Lung (tissue), 12 donors: Measurements from ENCODE around the gene LYPD1. TPM values are rescaled to one million over a fixed set of nuclear protein-coding genes. Genes with fewer than 3 reads are reported as not detected.
"Not testable (repeated sequence)": the region's sequence is repeated elsewhere in the genome, so short reads cannot be mapped to it uniquely, and the experiment has no call there.

Experiments
- ATAC-seq: fragments of 200-7000 bp; cut with Tn5 transposase; one replicate; pipeline ENCODE4 v1.9.1; 2020; ENCODE audit warnings: moderate number of reproducible peaks; ENCODE audit not compliant: insufficient read depth, low FRiP score
- DNase-seq, 3 donors: peaks; one replicate each; pipeline ENCODE4 v3.0.0-alpha.2; 2013 to 2017
- H3K27ac ChIP-seq, 2 donors: one replicate each; pipeline ENCODE4 v1.5.1; 2013; ENCODE audit warnings: mild to moderate bottlenecking in 2 of 2, moderate library complexity in 2 of 2, control low read depth in 1 of 2, inconsistent platforms in 1 of 2, low read depth in 1 of 2, low read length in 1 of 2
- H3K27me3 ChIP-seq, 3 donors: one replicate each; pipeline ENCODE4 v1.5.1; 2013; ENCODE audit warnings: low read length in 2 of 3; ENCODE audit not compliant: control insufficient read depth in 3 of 3, insufficient read depth in 3 of 3
- H3K36me3 ChIP-seq, 4 donors: one replicate each; pipeline ENCODE4 v1.5.1; 2013; ENCODE audit warnings: low read length in 4 of 4, mild to moderate bottlenecking in 1 of 4, moderate library complexity in 1 of 4; ENCODE audit not compliant: control insufficient read depth in 4 of 4, insufficient read depth in 4 of 4
- H3K4me1 ChIP-seq, 5 donors: one replicate each; pipeline ENCODE4 v1.5.1; 2013; ENCODE audit warnings: low read length in 5 of 5, mild to moderate bottlenecking in 2 of 5, moderate library complexity in 1 of 5; ENCODE audit not compliant: control insufficient read depth in 5 of 5, insufficient read depth in 5 of 5
- H3K4me3 ChIP-seq: one replicate; pipeline ENCODE4 v1.5.1; 2013; ENCODE audit warnings: mild to moderate bottlenecking, control low read depth, moderate library complexity
- H3K9ac ChIP-seq, 2 donors: one replicate each; pipeline ENCODE4 v1.5.1; 2013; ENCODE audit warnings: low read length in 2 of 2, control low read depth in 1 of 2; ENCODE audit not compliant: insufficient read depth in 1 of 2
- H3K9me3 ChIP-seq, 4 donors: one replicate each; pipeline ENCODE4 v1.5.1; 2013; ENCODE audit warnings: low read length in 3 of 4, mild to moderate bottlenecking in 1 of 4, moderate library complexity in 1 of 4; ENCODE audit not compliant: control insufficient read depth in 4 of 4, insufficient read depth in 3 of 4
- CTCF ChIP-seq: IDR thresholded peaks from 2 replicates; pipeline ENCODE4 v1.5.1; 2012; ENCODE audit warnings: mild to moderate bottlenecking; ENCODE audit errors: control extremely low read depth, extremely low read depth
- WGBS, 2 donors: extraction: QIAGEN DNeasy Blood & Tissue Kit; methylation state at CpG; one replicate each; pipeline ENCODE4 v1.1.7; 2013; 5-methylcytosine and 5-hydroxymethylcytosine counted together
- polyA plus RNA-seq, 2 donors: library from polyadenylated mRNA; stranded (reverse); fragments of 200-250 nt; gene quantifications; one replicate each; pipeline ENCODE4 v1.2.1, GENCODE V29; 2013
- total RNA-seq, 2 donors: library from RNA; depleted of rRNA in 1 of 2; stranded (reverse); fragments of >200 nt in 1 of 2; gene quantifications; one replicate each; pipeline ENCODE4 v1.2.1, GENCODE V29; 2014 to 2021
- donor health status: control.
- donor health status: control.
- donor health status: Bipolar disorder and iron deficiency.
- donor health status: healthy.
- donor health status: DM: yes; HTN: yes; CAD: no.

Gene LYPD1
- total and polyA plus RNA-seq, 4 donors: 0.28 to 6.6 (median 3.4) TPM

- 76% methylated on average over 7 of the region's 7 CpGs for WGBS, 2 donors
- TF ChIP-seq CTCF: no peak
Observed at GRCh38 chr2:132715386-132716351, 45.7 kb upstream of the LYPD1 start.

DNA sequence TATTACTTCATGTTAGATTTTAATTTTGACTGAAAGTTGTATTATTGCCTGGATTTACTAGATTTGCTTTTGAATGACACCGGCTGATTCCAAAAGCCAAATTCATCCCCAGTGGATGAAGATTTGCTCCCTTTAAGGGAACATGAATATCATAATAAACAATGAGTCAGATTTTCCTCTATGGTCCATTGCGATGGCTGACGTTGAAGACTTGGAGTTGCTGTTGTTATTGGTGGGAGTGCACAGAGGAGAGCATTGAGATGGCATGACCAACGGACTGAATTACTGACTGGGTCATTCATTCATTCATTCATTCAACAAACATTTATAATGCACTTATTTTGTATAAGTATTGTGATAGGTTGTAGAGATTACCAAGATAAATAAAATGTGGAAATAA lies 33.4 kb upstream of the LYPD1 start:
- no peak for TF ChIP-seq CTCF
- Histone ChIP-seq H3K4me1 (no peaks in the 10 kb centered on the region), H3K36me3 (no peaks in the 10 kb centered on the region), H3K27me3 (no peaks in the 10 kb centered on the region), H3K4me3 (no peak overlapping the region), H3K9me3 (peaks cover 0 to 3% (median 0%) of the 10 kb centered on the region in 4 donors), H3K27ac (no peak overlapping the region), H3K9ac (no peak overlapping the region)
- WGBS, 2 donors: 73 to 81% methylated on average over 4 of the region's 4 CpGs
- ATAC-seq (no peak), DNase-seq (no peak)

More at GRCh38 chr2:132715386-132716351, 45.7 kb upstream of the LYPD1 start:
- no peak for DNase-seq
- Histone ChIP-seq H3K36me3 (peaks cover 0 to 2% (median 0%) of the 10 kb centered on the region in 4 donors), H3K9me3 (peaks cover 0 to 3% (median 0%) of the 10 kb centered on the region in 4 donors), H3K4me3 (no peak overlapping the region), H3K27ac (no peak overlapping the region), H3K27me3 (no peaks in the 10 kb centered on the region), H3K9ac (no peak overlapping the region), H3K4me1 (peaks cover 0 to 2% (median 0%) of the 10 kb centered on the region in 5 donors)
- ATAC-seq: no peak

DNA sequence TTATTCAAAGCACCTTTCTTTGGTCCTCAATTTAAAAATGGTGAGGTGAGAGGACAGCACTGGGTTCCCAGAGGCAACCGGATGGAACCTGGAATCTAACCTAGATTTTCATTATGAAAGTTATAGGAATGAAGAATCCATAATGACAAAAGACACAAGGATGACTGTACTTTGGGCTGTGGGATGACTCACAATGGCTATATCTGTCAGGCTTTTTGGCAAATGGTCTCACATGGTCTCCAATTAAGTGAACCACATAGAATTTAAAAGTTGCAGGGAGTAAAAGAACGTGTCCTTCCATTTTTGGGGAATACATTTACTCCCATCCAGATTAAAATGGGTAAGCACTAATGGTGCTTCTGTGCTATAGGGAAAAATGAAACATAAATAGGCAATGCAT lies 31.8 kb upstream of the LYPD1 start:
- no peak for DNase-seq
- H3K36me3 ChIP-seq: no peaks in the 10 kb centered on the region
- no peak overlapping the region for H3K27ac ChIP-seq
- TF ChIP-seq CTCF: no peak
- no peaks in the 10 kb centered on the region for H3K27me3 ChIP-seq
- WGBS, 2 donors: 85 to 90% methylated on average over 2 of the region's 2 CpGs
- ATAC-seq: no peak
- no peaks in the 10 kb centered on the region for H3K4me1 ChIP-seq
- no peak overlapping the region for H3K9ac ChIP-seq
- H3K9me3 ChIP-seq: no peaks in the 10 kb centered on the region
- no peak overlapping the region for H3K4me3 ChIP-seq

- H3K9me3 ChIP-seq, H3K9ac ChIP-seq, DNase-seq, H3K36me3 ChIP-seq, H3K27ac ChIP-seq, ATAC-seq, H3K27me3 ChIP-seq, H3K4me3 ChIP-seq, H3K4me1 ChIP-seq: not testable (repeated sequence)
- whole genome bisulfite sequencing, 2 donors: 95 to 100% methylated on average over 1 of the region's 2 CpGs
Observed at GRCh38 chr2:132699802-132700201, 29.8 kb upstream of the LYPD1 start.

- DNase-seq, H3K9ac ChIP-seq, ATAC-seq, H3K4me3 ChIP-seq, H3K27me3 ChIP-seq, H3K36me3 ChIP-seq, H3K9me3 ChIP-seq, H3K27ac ChIP-seq, H3K4me1 ChIP-seq: not testable (repeated sequence)
- 81 to 86% methylated on average over 3 of the region's 3 CpGs for WGBS, 2 donors
Observed at GRCh38 chr2:132698347-132698746, 28.3 kb upstream of the LYPD1 start.
